HCT116 (cell line): Measurements from ENCODE around the gene AGBL1. TPM values are rescaled to one million over a fixed set of nuclear protein-coding genes. Genes with fewer than 3 reads are reported as not detected.

ENCODE experiments used
- ATAC-seq: fragments of 200-7000 bp; cut with Tn5 transposase; 2 replicates; pipeline ENCODE4 v1.9.1; 2020; ENCODE audit warnings: mild to moderate bottlenecking, moderate library complexity
- BruUV-seq: library from RNA; stranded (reverse); fragments of 400-500 nt; replicated peaks from 2 replicates; lab custom pipeline; 2021; lab: Mats Ljungman, UMichigan
- CTCF ChIA-PET: fragments of 300-600 bp; sonication (Branson Sonifier 250); formaldehyde crosslinking; loops from one replicate; lab custom pipeline; 2021; ENCODE audit warnings: antibody characterized with exemption; lab: Charles Lee
- POLR2A ChIA-PET: fragments of 300-600, 350-600 bp; sonication (Branson Sonifier 250); formaldehyde crosslinking; loops from one replicate; lab custom pipeline; 2021; ENCODE audit warnings: antibody characterized with exemption; lab: Charles Lee
- RAD21 ChIA-PET, 2 experiments: fragments of 300-600 bp; sonication (Branson Sonifier 250); formaldehyde crosslinking; loops; one replicate each; lab custom pipeline; 2023; ENCODE audit warnings: low total read pairs in 2 of 2; ENCODE audit not compliant: uncharacterized antibody in 2 of 2, unreplicated experiment in 2 of 2, low non-redundant PET in 1 of 2; lab: Charles Lee
- DNase-seq: peaks from one replicate; pipeline ENCODE4 v3.0.0-alpha.2; 2010; ENCODE audit warnings: low read depth, low spot score
- H2AFZ ChIP-seq: fragments of 200-600 bp; shearing (Covaris generic), sonication (generic); 2 replicates; pipeline ENCODE4 v1.6.1; 2017; ENCODE audit warnings: low read depth, mixed run types, mixed read lengths, antibody characterized with exemption, low read length; ENCODE audit not compliant: poor library complexity, severe bottlenecking
- H3K27ac ChIP-seq: 2 replicates; pipeline ENCODE4 v1.5.1; 2012; ENCODE audit warnings: low read depth, low read length
- H3K27me3 ChIP-seq: fragments of 200-600 bp; sonication (generic); 2 replicates; pipeline ENCODE4 v1.6.1; 2016; ENCODE audit warnings: mixed run types, low read length, mixed read lengths; ENCODE audit not compliant: insufficient read depth
- H3K36me3 ChIP-seq, 2 experiments: fragments of 200-500 bp in 1 of 2; fragments of 200-600 bp in 1 of 2; sonication (Bioruptor generic) in 1 of 2; sonication (generic) in 1 of 2; 2 replicates each; pipeline versions ENCODE4 v1.5.1 to v1.6.1; 2014 to 2016; ENCODE audit warnings: low read length in 2 of 2, inconsistent platforms in 1 of 2, mixed read lengths in 1 of 2, mixed run types in 1 of 2; ENCODE audit not compliant: insufficient read depth in 2 of 2, control insufficient read depth in 1 of 2
- H3K4me1 ChIP-seq, 2 experiments: fragments of 200-600 bp in 1 of 2; sonication (generic) in 1 of 2; 2 replicates each; pipeline versions ENCODE4 v1.5.1 to v1.6.1; 2012 to 2017; ENCODE audit warnings: low read length in 2 of 2, inconsistent platforms in 1 of 2, mild to moderate bottlenecking in 1 of 2, mixed read lengths in 1 of 2, mixed run types in 1 of 2, moderate library complexity in 1 of 2; ENCODE audit not compliant: insufficient read depth in 2 of 2, control insufficient read depth in 1 of 2
- H3K4me2 ChIP-seq: fragments of 200-600 bp; sonication (generic); 2 replicates; pipeline ENCODE4 v1.6.1; 2017; ENCODE audit warnings: mixed run types, low read length, mixed read lengths
- H3K4me3 ChIP-seq, 2 experiments: fragments of 200-600 bp in 1 of 2; sonication (generic) in 1 of 2; replicated peaks in 1 of 2; 2 replicates each; pipeline ENCODE4 v1.5.1; 2011 to 2016; ENCODE audit warnings: low read length in 2 of 2, control low read depth in 1 of 2, low read depth in 1 of 2, mild to moderate bottlenecking in 1 of 2, mixed read lengths in 1 of 2, mixed run types in 1 of 2
- H3K79me2 ChIP-seq: fragments of 200-600 bp; sonication (generic); 2 replicates; pipeline ENCODE4 v1.6.1; 2017; ENCODE audit warnings: mild to moderate bottlenecking, mixed run types, low read length, moderate library complexity, mixed read lengths; ENCODE audit not compliant: insufficient read depth
- H3K9ac ChIP-seq: fragments of 200-600 bp; sonication (generic); 2 replicates; pipeline ENCODE4 v1.6.1; 2016; ENCODE audit warnings: low read length, mixed read lengths
- H3K9me2 ChIP-seq: fragments of 200-600 bp; sonication (generic), shearing (Covaris generic); 2 replicates; pipeline ENCODE4 v1.6.1; 2017; ENCODE audit warnings: mixed run types, mild to moderate bottlenecking, moderate library complexity; ENCODE audit not compliant: insufficient read depth
- H3K9me3 ChIP-seq, 2 experiments: fragments of 200-500 bp in 1 of 2; fragments of 200-600 bp in 1 of 2; sonication (Bioruptor generic) in 1 of 2; sonication (generic) in 1 of 2; 2 replicates each; pipeline ENCODE4 v1.6.1; 2014 to 2017; ENCODE audit warnings: low read length in 2 of 2, mixed read lengths in 2 of 2, inconsistent platforms in 1 of 2, low read depth in 1 of 2, mild to moderate bottlenecking in 1 of 2, mixed run types in 1 of 2, moderate library complexity in 1 of 2; ENCODE audit not compliant: control insufficient read depth in 1 of 2, insufficient read depth in 1 of 2
- H4K20me1 ChIP-seq: fragments of 200-600 bp; sonication (generic), shearing (Covaris generic); 2 replicates; pipeline ENCODE4 v1.6.1; 2017; ENCODE audit warnings: mixed run types, mild to moderate bottlenecking, moderate library complexity; ENCODE audit not compliant: insufficient read depth
- CBX3 ChIP-seq: IDR thresholded peaks from 2 replicates; pipeline ENCODE4 v1.6.1; 2012; ENCODE audit warnings: low read depth
- EGR1 ChIP-seq: IDR thresholded peaks from 2 replicates; pipeline ENCODE4 v1.6.1; 2012; ENCODE audit warnings: low read depth
- ELF1 ChIP-seq: IDR thresholded peaks from 2 replicates; pipeline ENCODE4 v1.6.1; 2012; ENCODE audit warnings: low read depth, borderline replicate concordance
- FOSL1 ChIP-seq: IDR thresholded peaks from 2 replicates; pipeline ENCODE4 v1.6.1; 2012; ENCODE audit warnings: low read depth
- POLR2AphosphoS5 ChIP-seq: IDR thresholded peaks from 2 replicates; pipeline ENCODE4 v1.6.1; 2011; ENCODE audit warnings: mild to moderate bottlenecking, low read depth, low read length, moderate library complexity
- SIN3A ChIP-seq: IDR thresholded peaks from 2 replicates; pipeline ENCODE4 v1.6.1; 2012; ENCODE audit warnings: low read depth
- TCF7L2 ChIP-seq: IDR thresholded peaks from 2 replicates; pipeline ENCODE4 v1.7.0; 2011; ENCODE audit warnings: borderline replicate concordance, inconsistent platforms; ENCODE audit not compliant: insufficient read depth, insufficient read length; ENCODE audit errors: extremely low read depth
- ZFX ChIP-seq: fragments of 450-650 bp; IDR thresholded peaks from 2 replicates; pipeline ENCODE4 v1.6.1; 2017
- ZNF274 ChIP-seq: fragments of 200-500 bp; sonication (Bioruptor generic); IDR thresholded peaks from 2 replicates; pipeline ENCODE4 v1.6.1; 2014; ENCODE audit warnings: mild to moderate bottlenecking, low read depth, low read length, inconsistent platforms
- intact Hi-C: fragments of 100-400 bp; cut with micrococcal nuclease; formaldehyde crosslinking; loops from 2 replicates; pipeline ENCODE4 v1.10.0; 2022
- total RNA-seq: library from RNA; stranded (reverse); gene quantifications from one replicate; pipeline ENCODE4 v1.2.1, GENCODE V29; 2021; ENCODE audit not compliant: unreplicated experiment
- TF ChIP-seq, protein P1 (sequence below): IDR thresholded peaks from 2 replicates; pipeline ENCODE4 v1.6.1; 2012; ENCODE audit warnings: low read depth
- TF ChIP-seq, protein P2 (sequence below): IDR thresholded peaks from 2 replicates; pipeline ENCODE4 v1.6.1; 2012
- TF ChIP-seq, protein P3 (sequence below): IDR thresholded peaks from 2 replicates; pipeline ENCODE4 v1.6.1; 2012

The AGBL1 gene
- total RNA-seq, 1 experiment from 2014 or later: not detected

GRCh38 chr15:86377914-86378313 lies 298.2 kb downstream of the AGBL1 start:
- no peaks in the 10 kb centered on the region for H3K36me3 ChIP-seq
- no TSS peak for BruUV-seq
- no peak for DNase-seq
- H3K9ac ChIP-seq: no peak overlapping the region
- H2AFZ ChIP-seq: no peak overlapping the region
- TF ChIP-seq ZFX (no peak), FOSL1 (no peak), SIN3A (no peak), ZNF274 (no peak), EGR1 (no peak), ELF1 (no peak), POLR2AphosphoS5 (no peak), CBX3 (no peak), TCF7L2 (no peak)
- TF ChIP-seq, protein P1, sequence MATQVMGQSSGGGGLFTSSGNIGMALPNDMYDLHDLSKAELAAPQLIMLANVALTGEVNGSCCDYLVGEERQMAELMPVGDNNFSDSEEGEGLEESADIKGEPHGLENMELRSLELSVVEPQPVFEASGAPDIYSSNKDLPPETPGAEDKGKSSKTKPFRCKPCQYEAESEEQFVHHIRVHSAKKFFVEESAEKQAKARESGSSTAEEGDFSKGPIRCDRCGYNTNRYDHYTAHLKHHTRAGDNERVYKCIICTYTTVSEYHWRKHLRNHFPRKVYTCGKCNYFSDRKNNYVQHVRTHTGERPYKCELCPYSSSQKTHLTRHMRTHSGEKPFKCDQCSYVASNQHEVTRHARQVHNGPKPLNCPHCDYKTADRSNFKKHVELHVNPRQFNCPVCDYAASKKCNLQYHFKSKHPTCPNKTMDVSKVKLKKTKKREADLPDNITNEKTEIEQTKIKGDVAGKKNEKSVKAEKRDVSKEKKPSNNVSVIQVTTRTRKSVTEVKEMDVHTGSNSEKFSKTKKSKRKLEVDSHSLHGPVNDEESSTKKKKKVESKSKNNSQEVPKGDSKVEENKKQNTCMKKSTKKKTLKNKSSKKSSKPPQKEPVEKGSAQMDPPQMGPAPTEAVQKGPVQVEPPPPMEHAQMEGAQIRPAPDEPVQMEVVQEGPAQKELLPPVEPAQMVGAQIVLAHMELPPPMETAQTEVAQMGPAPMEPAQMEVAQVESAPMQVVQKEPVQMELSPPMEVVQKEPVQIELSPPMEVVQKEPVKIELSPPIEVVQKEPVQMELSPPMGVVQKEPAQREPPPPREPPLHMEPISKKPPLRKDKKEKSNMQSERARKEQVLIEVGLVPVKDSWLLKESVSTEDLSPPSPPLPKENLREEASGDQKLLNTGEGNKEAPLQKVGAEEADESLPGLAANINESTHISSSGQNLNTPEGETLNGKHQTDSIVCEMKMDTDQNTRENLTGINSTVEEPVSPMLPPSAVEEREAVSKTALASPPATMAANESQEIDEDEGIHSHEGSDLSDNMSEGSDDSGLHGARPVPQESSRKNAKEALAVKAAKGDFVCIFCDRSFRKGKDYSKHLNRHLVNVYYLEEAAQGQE: no peak
- TF ChIP-seq, protein P2, sequence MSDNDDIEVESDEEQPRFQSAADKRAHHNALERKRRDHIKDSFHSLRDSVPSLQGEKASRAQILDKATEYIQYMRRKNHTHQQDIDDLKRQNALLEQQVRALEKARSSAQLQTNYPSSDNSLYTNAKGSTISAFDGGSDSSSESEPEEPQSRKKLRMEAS: no peak
- TF ChIP-seq, protein P3, sequence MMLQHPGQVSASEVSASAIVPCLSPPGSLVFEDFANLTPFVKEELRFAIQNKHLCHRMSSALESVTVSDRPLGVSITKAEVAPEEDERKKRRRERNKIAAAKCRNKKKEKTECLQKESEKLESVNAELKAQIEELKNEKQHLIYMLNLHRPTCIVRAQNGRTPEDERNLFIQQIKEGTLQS: no peak
- H3K4me3 ChIP-seq: no peak overlapping the region
- H4K20me1 ChIP-seq: no peaks in the 10 kb centered on the region
- no peak overlapping the region for H3K27ac ChIP-seq
- ChIA-PET CTCF (no interaction called here), POLR2A (no interaction called here), RAD21 (no interaction called here)
- H3K79me2 ChIP-seq: no peaks in the 10 kb centered on the region
- H3K4me1 ChIP-seq: no peaks in the 10 kb centered on the region
- H3K4me2 ChIP-seq: no peak overlapping the region
- peaks cover 4 to 31% of the 10 kb centered on the region in 2 experiments; a peak in 2 of 4 replicates for H3K9me3 ChIP-seq
- no peaks in the 10 kb centered on the region for H3K27me3 ChIP-seq
- ATAC-seq: no peak
- H3K9me2 ChIP-seq: no peaks in the 10 kb centered on the region
- intact Hi-C loops: no loop called here
